Right kidney (tissue), 9 donors: ENCODE data around the gene HSBP1.

Experiments used
- DNase-seq: peaks from one replicate; pipeline ENCODE4 v3.0.0-alpha.2; 2016
- long read RNA-seq, 8 donors: transcript quantifications; one replicate each; lab custom pipeline, GENCODE V29; 2026

Gene HSBP1
- long read RNA-seq, donor 1, full-length matches to known transcripts: 383 of 425 reads
- long read RNA-seq, donor 1, partial matches to known transcripts: 24 of 425 reads
- long read RNA-seq, donor 1, other reads (novel, unspliced or antisense): 18 of 425 reads
- long read RNA-seq, donor 2, full-length matches to known transcripts: 183 of 183 reads
- long read RNA-seq, donor 2, partial matches to known transcripts: 0 of 183 reads
- long read RNA-seq, donor 2, other reads (novel, unspliced or antisense): 0 of 183 reads
- long read RNA-seq, donor 3, full-length matches to known transcripts: 150 of 150 reads
- long read RNA-seq, donor 3, partial matches to known transcripts: 0 of 150 reads
- long read RNA-seq, donor 3, other reads (novel, unspliced or antisense): 0 of 150 reads
- long read RNA-seq, donor 4, full-length matches to known transcripts: 229 of 235 reads
- long read RNA-seq, donor 4, partial matches to known transcripts: 0 of 235 reads
- long read RNA-seq, donor 4, other reads (novel, unspliced or antisense): 6 of 235 reads
- long read RNA-seq, donor 5, full-length matches to known transcripts: 317 of 323 reads
- long read RNA-seq, donor 5, partial matches to known transcripts: 0 of 323 reads
- long read RNA-seq, donor 5, other reads (novel, unspliced or antisense): 6 of 323 reads
- long read RNA-seq, donor 6, full-length matches to known transcripts: 187 of 209 reads
- long read RNA-seq, donor 6, partial matches to known transcripts: 10 of 209 reads
- long read RNA-seq, donor 6, other reads (novel, unspliced or antisense): 12 of 209 reads
- long read RNA-seq, donor 7: 0 reads
- long read RNA-seq, donor 8, full-length matches to known transcripts: 254 of 261 reads
- long read RNA-seq, donor 8, partial matches to known transcripts: 0 of 261 reads
- long read RNA-seq, donor 8, other reads (novel, unspliced or antisense): 7 of 261 reads

DNA sequence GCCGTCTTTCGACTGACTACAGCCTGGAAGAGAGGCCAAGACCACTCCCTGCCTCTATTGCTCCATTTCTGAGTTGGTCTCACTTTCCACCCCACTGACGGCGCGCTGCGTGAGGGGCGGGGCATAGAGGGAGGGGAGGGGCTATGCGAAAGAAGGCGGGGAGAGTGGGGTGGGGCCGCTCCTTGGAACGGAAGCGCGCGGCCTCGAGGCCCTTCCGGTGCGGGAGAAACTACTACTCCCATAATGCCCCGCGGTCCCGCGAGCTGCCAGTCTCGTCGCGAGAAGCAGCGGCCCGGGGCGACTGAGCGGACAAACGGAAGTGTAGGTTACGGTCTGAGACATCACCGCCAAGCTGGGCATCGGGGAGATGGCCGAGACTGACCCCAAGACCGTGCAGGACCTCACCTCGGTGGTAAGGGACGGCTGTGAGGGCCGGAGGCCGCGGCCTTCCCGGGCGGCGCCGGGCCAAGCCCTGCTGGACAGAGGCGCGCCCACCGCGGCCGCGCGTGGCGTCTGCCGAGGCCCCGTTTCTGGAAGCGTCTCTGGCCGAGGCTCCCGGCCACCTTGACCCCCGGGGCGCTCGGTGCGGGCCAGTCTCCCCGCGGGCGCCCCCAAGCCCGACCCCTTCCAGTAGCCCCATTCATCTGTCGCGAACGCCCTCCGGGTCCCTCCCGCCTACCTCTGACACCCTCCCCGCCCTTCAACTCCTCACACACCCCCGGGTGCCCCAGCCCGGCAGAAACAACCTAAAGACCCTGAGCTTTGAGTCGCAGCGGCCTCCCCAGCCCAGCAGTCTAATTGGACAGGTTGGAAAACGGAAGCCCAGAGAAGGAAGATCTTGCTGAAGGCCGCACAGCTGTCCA lies at the start of gene HSBP1:
HSBP1 (plus strand) TSS at position 269 of the 863 bp plus-strand sequence; CDS start at position 368, 99 bp downstream.
- DNase-seq: peak; percentile 92

DNA sequence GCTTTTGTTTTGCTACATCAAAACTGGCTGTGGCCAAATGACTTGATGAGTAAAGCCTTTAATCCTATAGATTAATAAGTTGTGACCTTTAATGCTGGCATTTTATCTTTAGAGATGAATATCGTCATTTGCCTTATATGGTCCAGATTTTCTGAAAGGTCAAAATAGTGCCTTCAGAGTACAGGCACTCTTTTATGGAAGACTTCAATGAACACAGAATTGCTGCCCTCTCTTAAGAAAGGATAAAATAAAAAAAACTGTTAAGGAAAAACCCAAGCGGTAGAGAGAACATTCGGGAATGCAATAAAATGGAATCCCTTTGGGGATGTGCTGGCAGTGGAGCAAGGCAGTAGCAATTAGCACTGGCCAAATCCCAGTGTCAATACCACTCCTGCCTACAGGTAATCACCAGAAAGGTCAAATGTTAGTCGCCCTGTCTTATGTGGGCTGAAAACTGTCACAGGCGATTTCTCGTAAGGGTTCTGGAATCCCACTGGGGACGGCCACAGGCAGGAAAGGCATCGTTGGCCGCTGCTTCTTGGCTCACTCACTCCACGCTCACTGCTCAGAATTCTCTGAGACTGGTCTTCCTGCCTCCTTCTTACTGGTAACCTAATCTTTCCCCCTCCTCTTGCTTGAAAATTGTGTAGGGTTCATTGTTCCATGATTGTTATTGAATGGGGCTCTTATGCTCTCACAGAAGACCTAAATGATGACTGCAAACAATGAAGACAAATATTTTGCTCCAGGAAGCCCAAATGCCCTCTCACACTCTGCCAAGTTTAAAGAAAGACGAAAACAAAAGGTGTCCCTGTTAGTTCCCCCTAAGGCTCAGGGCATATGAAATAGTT lies 45.4 kb upstream of the HSBP1 start:
- DNase-seq: no peak

DNA sequence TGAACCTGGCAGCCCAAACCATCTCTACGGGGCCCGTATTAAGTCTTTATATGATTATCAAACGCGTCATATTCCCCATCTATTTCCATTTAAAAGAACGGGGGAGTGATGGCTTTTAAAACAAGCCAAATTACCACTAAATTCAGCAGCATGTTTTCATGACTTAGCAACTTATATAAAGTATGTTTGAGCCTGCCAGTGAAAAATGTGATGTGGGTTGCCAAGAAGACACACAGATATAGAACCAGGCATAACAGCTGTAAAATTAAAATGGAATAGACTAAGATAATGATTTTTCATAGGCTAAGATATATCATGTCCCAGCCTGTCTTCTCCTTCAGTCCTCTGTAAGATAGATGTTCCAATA lies 44.8 kb upstream of the HSBP1 start:
- no peak for DNase-seq

DNA sequence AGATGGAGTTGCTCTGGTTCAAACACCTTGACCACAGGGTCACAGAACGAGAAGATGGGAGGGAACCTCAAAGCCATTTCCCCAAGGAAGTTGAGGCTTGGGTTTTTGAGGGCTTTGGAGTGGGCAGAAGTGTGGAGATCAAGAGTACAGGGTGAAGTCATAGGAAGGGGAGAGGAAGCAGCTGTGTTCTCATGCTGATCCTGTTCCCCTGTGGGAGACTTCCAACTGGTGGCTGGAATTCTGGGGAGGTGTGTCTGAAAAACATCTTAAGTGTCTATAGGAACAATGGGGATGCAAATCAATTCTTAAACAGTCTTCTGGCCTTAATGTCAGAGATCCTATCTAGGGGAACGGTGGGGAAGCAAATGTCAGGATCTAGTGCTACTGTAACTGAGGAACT lies 38.8 kb upstream of the HSBP1 start:
- DNase-seq: no peak

DNA sequence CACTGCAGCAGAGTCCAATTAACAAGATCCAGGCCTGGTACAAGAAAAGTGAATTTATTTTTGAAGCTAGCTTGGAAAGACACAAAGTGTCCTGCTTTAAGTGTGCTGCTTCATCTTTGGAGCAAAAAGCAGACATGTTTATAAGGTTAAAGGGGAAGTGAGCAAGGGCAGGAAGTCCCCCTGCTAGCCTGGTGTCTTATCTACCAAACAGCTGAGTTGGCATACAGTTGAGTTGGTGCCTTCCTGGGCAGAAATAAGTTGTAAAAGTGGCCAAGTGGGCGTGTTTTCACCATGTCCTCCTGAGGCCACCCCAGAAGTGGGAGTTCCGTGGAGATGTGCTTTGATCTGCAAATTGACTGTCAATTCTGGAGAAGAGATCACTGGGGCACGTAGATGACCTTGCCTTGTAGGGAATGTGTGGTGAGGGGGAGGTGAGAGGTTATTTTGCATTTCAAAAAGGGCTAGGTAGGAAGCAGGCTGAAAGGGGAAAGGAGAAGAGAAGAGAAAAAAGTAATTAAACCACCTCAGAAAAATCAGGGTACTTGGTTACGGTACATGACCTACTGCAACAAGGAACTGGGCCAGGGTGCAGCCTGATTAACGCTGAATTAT lies 38.3 kb upstream of the HSBP1 start:
- DNase-seq: no peak

DNA sequence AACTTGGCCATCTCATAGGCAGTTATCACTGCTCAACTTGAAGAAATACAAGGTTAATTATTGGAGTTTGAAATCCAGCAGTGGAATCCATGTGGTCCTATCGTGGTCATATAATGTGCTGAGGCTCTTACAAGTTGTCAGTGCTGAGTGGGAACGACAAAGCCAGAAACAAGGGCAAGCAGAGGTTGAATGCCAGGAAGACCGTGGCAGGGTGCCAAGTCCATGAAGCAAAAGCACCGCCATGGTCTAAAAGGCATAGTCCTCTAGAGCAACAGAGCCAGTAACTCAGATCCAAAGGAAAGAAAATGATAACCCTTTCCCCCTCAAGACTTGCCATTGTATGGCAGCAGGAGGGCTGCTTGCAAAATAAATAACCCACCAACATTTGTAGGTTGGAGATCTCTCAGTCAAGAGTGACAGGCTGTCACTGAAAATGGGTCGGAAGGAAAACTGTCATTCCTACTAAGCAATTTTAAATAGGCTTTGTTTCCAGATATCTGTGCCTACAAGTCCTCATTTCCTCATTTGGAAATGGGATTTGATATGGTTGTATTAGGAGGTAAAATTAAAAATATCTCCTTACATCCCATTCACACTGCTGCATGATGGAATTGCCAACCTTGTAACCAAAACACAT lies 36.4 kb upstream of the HSBP1 start:
- DNase-seq: no peak

DNA sequence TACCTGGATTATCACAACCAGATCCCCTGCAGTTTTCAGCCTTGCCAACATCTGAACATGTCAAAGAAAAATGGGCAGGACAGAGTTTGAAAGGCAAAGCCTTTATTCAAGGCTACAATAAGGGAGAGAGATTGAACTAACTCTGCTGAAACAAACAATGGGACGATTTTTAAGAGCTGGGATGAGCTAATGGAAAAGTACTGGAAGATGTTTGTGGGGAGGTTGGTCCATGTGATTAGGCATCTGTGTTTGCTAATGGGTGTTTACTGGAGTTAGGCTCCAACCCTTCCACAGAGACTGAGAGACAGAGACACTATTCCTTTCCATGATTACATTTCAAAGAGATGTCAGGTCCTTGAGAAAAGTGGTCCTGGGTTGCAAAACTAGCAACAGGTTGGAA lies 35.0 kb upstream of the HSBP1 start:
- DNase-seq: no peak

DNA sequence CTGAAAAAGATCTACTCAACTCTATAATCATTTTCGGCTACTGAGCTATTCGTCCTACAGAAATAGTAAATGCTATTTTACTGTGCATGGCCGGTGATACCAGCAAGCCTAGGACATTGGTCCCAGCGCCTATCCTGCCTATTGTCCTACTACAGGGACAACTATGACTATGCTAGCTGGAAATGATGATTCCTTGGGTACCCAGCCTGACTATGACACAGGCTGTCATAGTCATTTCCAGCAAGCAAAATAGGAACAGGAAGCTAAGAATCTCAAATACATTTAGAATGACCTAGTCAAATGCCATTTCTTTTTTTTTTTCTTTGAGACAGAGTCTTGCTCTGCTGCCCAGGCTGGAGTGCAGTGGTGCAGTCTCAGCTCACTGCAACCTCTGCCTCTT lies 33.7 kb upstream of the HSBP1 start:
- DNase-seq: no peak

DNA sequence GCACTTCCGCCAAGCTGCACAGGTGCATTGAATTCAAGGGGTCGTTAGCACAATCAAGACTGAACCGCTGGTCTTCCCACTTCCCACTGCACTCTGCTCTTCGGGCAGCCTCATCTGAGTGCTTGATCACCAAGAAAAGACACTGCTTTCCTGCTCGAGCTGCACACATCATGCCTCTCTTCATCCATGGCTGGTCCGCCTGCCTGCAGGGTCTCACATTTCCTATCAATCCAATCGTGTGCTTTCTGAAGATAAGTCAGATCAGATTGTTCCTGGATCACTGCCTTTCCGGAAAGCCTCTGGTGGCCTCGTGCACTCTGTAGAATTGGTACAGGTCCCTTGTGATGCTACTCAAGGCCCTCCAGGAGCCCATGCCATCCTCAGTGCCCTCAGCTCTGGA lies 30.8 kb upstream of the HSBP1 start:
- DNase-seq: no peak

DNA sequence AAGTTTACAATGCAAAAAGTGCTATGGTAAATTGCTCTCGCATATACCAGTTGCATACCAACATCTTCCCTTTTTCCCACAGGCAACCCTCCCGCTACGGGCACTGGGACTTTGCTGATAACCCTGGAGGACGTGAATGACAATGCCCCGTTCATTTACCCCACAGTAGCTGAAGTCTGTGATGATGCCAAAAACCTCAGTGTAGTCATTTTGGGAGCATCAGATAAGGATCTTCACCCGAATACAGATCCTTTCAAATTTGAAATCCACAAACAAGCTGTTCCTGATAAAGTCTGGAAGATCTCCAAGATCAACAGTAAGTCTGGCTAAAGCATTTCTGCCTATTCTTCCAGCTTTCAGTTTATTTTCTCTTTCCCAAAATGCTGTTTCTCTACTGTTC lies 27.9 kb upstream of the HSBP1 start:
- peak; percentile 6 for DNase-seq

DNA sequence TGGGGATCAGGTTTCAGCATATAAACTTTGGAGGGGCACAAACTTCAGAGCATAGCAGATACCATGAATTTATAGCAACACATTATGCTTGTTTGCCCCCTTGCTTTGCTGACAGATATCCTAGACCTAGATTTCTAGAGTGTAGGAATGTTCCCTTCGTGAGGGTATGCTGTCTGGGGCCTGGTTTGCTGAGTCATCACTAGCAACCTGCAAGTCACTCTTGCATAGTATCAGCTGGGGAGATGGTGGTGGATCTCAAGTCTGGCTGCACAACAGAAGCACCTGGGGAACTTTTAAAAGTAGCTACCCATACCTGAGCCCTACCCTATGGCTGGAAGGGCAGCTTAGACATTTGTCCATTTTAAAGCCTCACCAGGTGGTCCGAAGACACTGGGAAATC lies 22.3 kb upstream of the HSBP1 start:
- no peak for DNase-seq

DNA sequence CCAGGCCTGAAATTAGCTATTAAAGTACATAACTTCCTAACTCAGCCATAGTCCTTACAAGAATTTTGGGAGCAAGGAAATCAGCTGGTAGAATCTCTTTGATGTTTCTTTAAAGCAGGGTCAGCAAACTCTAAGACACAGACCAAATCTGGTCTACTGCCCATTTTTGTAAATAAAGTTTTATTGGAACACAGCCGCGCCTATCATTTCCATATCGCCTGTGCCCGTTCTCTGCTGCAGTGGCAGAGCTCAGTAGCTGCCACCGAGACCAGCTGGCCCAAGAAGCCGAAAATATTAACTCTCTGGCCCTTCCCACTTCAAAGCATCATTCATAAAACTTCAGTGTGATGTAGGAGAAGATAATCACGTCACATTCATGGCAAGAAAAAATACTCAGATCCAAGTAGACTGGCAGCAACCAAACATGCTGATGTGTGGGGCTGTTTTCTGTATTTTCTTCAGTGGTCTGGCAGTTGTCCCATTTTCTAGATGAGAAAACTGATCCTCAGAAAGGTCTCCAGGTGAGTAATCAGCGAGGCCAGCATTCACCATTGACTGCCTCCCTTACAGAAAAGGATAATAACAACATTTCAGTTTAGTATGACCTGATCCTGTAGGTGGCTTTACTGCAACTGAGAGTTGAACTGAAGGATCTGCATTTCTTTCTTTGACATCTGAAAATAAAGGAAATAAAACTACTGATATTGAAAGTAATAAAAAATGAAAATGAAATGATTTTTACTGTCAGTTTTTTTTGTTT lies 18.0 kb upstream of the HSBP1 start:
- DNase-seq: no peak

DNA sequence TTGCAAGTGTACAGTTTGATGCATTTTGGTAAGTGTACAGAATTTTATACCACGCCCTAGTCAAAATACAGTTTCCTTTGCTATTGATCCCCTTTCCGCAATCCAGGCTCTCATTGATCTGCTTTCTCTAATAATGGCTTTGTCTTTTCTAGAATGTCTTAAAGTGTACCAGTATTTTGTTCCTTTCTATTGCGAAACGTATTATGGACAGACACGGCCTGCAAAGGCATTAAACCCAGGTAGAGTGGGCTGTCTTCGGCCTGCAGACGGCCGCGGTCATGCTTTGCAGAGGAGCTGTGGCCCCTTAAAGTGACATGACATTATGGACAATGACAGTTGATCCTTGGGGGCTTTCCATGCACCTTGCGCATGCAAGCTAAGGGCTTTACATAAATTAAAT lies 15.9 kb upstream of the HSBP1 start:
- no peak for DNase-seq

DNA sequence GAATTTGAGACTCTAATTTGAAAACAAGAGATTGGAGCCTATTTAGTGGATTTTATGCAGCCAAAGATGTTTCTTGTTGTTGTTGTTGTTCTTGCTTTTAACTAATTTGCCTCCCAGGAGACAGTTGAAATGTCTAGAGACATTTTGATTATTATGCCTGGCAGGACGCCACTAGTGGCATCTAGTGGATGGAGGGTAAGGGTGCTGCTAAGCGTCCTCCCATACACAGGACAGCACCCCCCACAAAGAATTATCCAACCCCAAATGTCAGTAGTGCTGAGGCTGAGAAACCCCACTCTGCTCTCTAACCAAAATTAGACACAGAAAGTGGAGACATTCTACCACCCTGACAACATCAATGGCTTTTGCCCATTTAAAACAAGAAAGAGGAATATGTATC lies 15.4 kb upstream of the HSBP1 start:
- no peak for DNase-seq

DNA sequence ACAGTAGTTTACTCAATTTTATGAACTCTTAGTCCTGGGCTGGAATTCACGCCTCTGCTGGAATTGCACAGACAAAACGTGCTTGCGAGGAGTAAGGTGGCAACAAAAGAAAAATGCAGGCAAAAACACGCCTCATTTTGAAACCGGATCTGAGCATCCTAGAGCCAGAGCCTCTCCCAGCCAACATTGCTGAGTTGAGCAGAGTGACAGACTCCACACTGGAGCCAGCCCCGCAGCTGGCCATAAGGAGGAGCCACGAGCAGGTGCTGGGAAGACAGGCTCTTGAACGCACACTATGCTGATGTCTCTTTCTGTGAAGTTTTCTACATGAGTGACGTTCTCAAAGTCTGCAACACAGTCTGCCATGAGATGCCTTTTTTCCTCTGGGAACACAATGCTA lies 14.6 kb upstream of the HSBP1 start:
- no peak for DNase-seq

DNA sequence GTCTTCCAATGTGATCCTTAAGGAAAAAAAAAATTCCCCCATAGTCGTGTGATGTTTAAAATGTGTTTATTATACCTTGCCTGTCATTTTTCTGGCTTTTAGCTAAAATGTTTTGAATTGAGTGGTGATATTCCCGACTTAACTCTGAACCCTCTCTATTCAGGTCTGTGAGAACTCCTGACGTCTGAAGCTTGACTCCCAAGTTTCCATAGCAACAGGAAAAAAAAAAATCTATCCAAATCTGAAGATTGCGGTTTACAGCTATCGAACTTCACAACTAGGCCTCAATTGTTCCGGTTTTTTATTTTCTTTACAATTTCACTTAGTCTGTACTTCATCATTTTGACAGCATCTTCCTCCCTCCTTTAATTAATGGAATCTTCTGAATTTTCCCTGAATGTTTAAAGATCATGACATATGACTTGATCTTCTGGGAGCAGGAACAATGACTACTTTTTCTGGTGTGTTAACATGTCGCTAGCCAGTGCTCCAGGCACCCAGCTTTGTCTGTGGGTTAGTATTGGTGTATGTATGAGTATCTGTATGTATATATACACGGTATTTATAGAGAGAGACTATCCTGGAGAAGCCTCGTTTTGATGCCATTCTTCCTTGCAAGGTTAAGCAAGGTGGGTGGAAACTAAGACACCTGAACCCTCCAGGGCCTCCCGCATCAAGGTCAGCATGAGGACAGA lies 12.8 kb upstream of the HSBP1 start:
- DNase-seq: no peak

DNA sequence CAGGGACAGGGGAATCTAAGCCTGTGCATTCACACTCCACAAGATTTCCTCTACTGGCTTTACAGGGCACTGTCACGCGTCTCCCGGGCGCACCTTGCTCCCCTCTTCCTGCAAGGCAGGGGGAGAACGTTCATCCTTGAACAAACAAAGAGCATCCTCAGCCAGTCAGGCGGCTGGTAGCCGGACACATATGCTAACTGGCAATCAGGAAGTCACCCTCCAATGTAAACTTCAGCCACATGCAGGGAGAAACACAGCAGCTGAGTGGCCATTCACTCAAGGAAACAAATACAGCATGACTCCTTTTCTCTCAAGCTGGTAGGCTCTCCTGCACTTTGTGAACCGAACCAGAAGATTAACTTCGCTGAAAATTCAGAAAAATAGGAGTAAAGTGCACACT lies 10.8 kb upstream of the HSBP1 start:
- no peak for DNase-seq

DNA sequence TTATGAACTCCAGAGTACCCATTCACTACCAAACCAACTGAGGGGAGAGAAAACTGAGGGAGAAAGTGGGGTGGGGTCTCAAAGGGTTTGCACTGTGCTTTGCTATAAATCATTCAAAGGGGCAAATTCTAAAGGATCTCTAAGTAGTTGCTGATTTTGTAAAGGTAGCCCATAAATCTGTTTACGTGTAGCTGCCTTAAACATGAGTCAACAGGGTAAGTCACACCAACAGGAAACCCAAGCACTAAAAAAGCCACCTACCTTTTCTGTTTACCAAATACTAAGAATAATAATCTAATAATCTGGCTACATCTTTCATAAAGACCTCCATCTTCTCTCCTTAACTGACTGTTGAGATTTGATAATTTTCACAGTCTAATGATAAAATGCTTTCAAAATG lies 8.4 kb upstream of the HSBP1 start:
- no peak for DNase-seq

DNA sequence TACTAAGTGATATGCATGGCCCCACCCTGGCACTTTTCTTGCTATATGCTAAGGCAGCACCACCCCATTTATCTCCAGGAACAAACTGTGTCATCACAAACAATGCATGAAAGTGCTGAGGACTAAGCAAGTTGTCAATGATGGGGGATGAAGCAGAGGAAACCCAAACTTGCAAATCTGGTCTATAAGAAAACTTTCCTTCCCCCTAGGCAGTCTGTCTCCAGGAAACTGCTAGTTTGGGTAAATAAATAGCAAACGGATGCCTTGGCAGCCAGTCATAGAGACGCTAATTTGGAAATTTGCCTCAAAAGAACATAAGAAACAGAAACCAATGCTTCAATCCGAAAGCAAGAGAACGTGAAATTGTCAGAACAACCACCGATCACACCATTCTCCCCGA lies 5.6 kb upstream of the HSBP1 start:
- DNase-seq: no peak
